Liver (tissue), 9 donors: Measurements from ENCODE around the gene SGTB. TPM values are rescaled to one million over a fixed set of nuclear protein-coding genes. Genes with fewer than 3 reads are reported as not detected.
A peak's percentile ranks its signal among the peaks of the same experiment; 100 is the strongest.

Source experiments
- DNase-seq: peaks from one replicate; pipeline ENCODE4 v3.0.0-alpha.2; 2017; ENCODE audit warnings: low spot score
- H3K27ac ChIP-seq, 2 donors: one replicate each; pipeline ENCODE4 v1.7.0; 2013; ENCODE audit warnings: inconsistent platforms in 2 of 2, low read length in 2 of 2, control low read depth in 1 of 2, low read depth in 1 of 2, mild to moderate bottlenecking in 1 of 2
- H3K27me3 ChIP-seq, 4 donors: one replicate each; pipeline versions ENCODE4 v1.6.1 to v1.7.0; 2013; ENCODE audit warnings: low read length in 3 of 4, inconsistent platforms in 1 of 4, mild to moderate bottlenecking in 1 of 4, moderate library complexity in 1 of 4; ENCODE audit not compliant: control insufficient read depth in 4 of 4, insufficient read depth in 4 of 4
- H3K36me3 ChIP-seq, 4 donors: one replicate each; pipeline versions ENCODE4 v1.6.1 to v1.7.0; 2013; ENCODE audit warnings: low read length in 3 of 4, mild to moderate bottlenecking in 3 of 4, low read depth in 1 of 4, moderate library complexity in 1 of 4; ENCODE audit not compliant: control insufficient read depth in 4 of 4, insufficient read depth in 3 of 4
- H3K4me1 ChIP-seq, 4 donors: one replicate each; pipeline versions ENCODE4 v1.6.1 to v1.7.0; 2013; ENCODE audit warnings: low read length in 3 of 4, mild to moderate bottlenecking in 3 of 4, moderate library complexity in 1 of 4; ENCODE audit not compliant: control insufficient read depth in 4 of 4, insufficient read depth in 4 of 4
- H3K4me3 ChIP-seq, 3 donors: one replicate each; pipeline versions ENCODE4 v1.6.1 to v1.7.0; 2013; ENCODE audit warnings: low read length in 3 of 3, control low read depth in 1 of 3, low read depth in 1 of 3, mild to moderate bottlenecking in 1 of 3
- H3K9ac ChIP-seq, 2 donors: one replicate each; pipeline ENCODE4 v1.7.0; 2013; ENCODE audit warnings: low read length in 2 of 2, mild to moderate bottlenecking in 2 of 2, moderate library complexity in 2 of 2, control low read depth in 1 of 2, low read depth in 1 of 2
- H3K9me3 ChIP-seq, 4 donors: one replicate each; pipeline versions ENCODE4 v1.6.1 to v1.7.0; 2013; ENCODE audit warnings: low read length in 3 of 4; ENCODE audit not compliant: control insufficient read depth in 4 of 4
- ATF3 ChIP-seq: IDR thresholded peaks from 2 replicates; pipeline ENCODE4 v1.6.1; 2016; ENCODE audit warnings: antibody characterized with exemption
- CTCF ChIP-seq: fragments of 150-350 bp; IDR thresholded peaks from 2 replicates; pipeline ENCODE4 v1.5.1; 2017; ENCODE audit warnings: improper control_type of control experiment, low read depth, low read length; ENCODE audit not compliant: missing input control
- EGR1 ChIP-seq, 2 donors: IDR thresholded peaks; 2 replicates each; pipeline ENCODE4 v1.6.1; 2016 to 2018; ENCODE audit warnings: antibody characterized with exemption in 2 of 2, low read depth in 2 of 2
- FOXA1 ChIP-seq: IDR thresholded peaks from 2 replicates; pipeline ENCODE4 v1.6.1; 2016; ENCODE audit warnings: antibody characterized with exemption
- FOXA2 ChIP-seq: IDR thresholded peaks from 2 replicates; pipeline ENCODE4 v1.6.1; 2016; ENCODE audit warnings: antibody characterized with exemption
- GABPA ChIP-seq, 2 donors: IDR thresholded peaks in 1 of 2; conservative IDR thresholded peaks in 1 of 2; 2 replicates each; pipeline ENCODE4 v1.6.1; 2016; ENCODE audit warnings: antibody characterized with exemption in 2 of 2, mild to moderate bottlenecking in 1 of 2, moderate library complexity in 1 of 2
- HNF4A ChIP-seq, 2 donors: conservative IDR thresholded peaks; 2 replicates each; pipeline ENCODE4 v1.6.1; 2016; ENCODE audit warnings: antibody characterized with exemption in 2 of 2, mild to moderate bottlenecking in 2 of 2
- HNF4G ChIP-seq: IDR thresholded peaks from 2 replicates; pipeline ENCODE4 v1.6.1; 2016; ENCODE audit warnings: antibody characterized with exemption
- JUND ChIP-seq, 2 donors: IDR thresholded peaks; 2 replicates each; pipeline ENCODE4 v1.6.1; 2016; ENCODE audit warnings: antibody characterized with exemption in 2 of 2
- MAX ChIP-seq: IDR thresholded peaks from 2 replicates; pipeline ENCODE4 v1.6.1; 2016; ENCODE audit warnings: antibody characterized with exemption
- NR2F2 ChIP-seq: IDR thresholded peaks from 2 replicates; pipeline ENCODE4 v1.6.1; 2016; ENCODE audit warnings: antibody characterized with exemption
- RAD21 ChIP-seq, 2 donors: IDR thresholded peaks; 2 replicates each; pipeline ENCODE4 v1.6.1; 2016; ENCODE audit warnings: antibody characterized with exemption in 2 of 2, mild to moderate bottlenecking in 2 of 2
- REST ChIP-seq: IDR thresholded peaks from 2 replicates; pipeline ENCODE4 v1.6.1; 2016; ENCODE audit warnings: antibody characterized with exemption, mild to moderate bottlenecking
- RXRA ChIP-seq, 2 donors: IDR thresholded peaks; 2 replicates each; pipeline ENCODE4 v1.6.1; 2017 to 2018; ENCODE audit warnings: antibody characterized with exemption in 2 of 2, mild to moderate bottlenecking in 1 of 2
- SP1 ChIP-seq: IDR thresholded peaks from 2 replicates; pipeline ENCODE4 v1.6.1; 2018; ENCODE audit warnings: antibody characterized with exemption, mild to moderate bottlenecking
- TAF1 ChIP-seq: conservative IDR thresholded peaks from 2 replicates; pipeline ENCODE4 v1.6.1; 2016; ENCODE audit warnings: antibody characterized with exemption, mild to moderate bottlenecking
- YY1 ChIP-seq: IDR thresholded peaks from 2 replicates; pipeline ENCODE4 v1.6.1; 2016; ENCODE audit warnings: antibody characterized with exemption, mild to moderate bottlenecking
- WGBS: extraction: QIAGEN DNeasy Blood & Tissue Kit; methylation state at CpG from one replicate; pipeline ENCODE4 v1.1.7; 2013; 5-methylcytosine and 5-hydroxymethylcytosine counted together
- polyA plus RNA-seq, 2 donors: library from polyadenylated mRNA; stranded (reverse) in 1 of 2; unstranded in 1 of 2; fragments of 200-250 nt in 1 of 2; fragments of >200 nt in 1 of 2; fragmentation: Nextera tagmentation in 1 of 2; extraction: Ambion mirVana in 1 of 2; gene quantifications; one replicate each; pipeline versions ENCODE4 v1.2.1 to v1.2.3, GENCODE V29; 2013 to 2015
- total RNA-seq, 2 donors: library from RNA; depleted of rRNA; stranded (reverse); fragments of >200 nt; gene quantifications; one replicate each; pipeline ENCODE4 v1.2.3, GENCODE V29; 2014
- TF ChIP-seq, protein P1 (sequence below): IDR thresholded peaks from 2 replicates; pipeline ENCODE4 v1.6.1; 2016; ENCODE audit warnings: antibody characterized with exemption
- donor health status: healthy.
- donor health status: healthy.
- donor health status: healthy.
- donor health status: healthy.
- donor health status: healthy.

Gene SGTB
- total and polyA plus RNA-seq, 4 donors = 0.79 to 3.2 (median 1.9) TPM

DNA sequence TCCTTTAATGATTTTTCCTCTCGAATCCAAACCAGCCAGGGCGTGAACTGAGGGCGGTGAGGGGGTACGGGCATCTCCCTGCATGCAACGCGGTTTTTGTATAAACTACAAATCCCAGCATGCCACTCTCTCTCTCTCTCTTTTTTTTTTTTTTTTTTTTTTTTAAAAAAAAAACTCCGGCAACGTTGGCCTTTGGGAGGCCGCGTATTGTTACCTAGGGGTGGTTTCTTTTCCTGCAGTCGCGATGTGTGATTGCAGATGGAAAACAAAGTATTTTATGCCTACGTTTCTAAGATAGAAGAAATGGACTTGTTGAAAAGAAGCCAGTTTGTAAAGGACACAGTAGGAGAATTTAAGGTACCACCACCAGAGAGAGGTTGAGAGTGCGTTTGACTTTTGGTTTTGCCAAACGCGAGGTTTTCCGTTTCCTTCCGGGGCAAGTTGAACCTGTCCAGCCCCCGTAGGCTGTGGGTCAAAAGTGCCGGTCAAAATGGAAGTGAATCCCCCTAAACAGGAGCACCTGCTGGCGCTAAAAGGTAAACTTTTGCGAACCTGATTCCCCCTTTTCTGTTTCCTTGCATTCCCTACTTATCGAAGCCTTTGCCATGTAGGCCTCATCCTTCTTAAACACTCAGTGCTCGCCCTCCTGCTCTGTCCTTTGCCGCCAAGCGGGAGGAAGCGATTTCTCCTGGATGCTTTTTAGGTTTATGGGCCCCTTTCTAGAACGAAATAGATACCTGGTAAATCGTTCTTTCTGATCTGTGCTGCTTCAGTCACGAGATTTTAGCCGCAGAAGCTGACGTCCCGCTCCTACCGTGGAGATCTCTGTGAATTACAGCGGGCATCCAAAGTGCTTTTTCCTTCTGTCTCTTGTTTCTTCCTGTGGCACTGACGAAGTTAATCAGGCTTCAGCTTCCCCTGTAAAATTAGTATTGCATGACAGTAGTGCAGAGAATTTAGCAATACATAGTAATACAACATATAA lies 97.0 kb downstream of the SGTB start, which contains the start of the genes SHLD3 and TRAPPC13:
Gene SHLD3 (plus strand): TSS at position 457 of the 985 bp plus-strand sequence. CDS start 4,561 bp downstream, outside the sequence.
Gene TRAPPC13 (plus strand): TSS at position 457 of the 985 bp plus-strand sequence. CDS start 34 bp downstream, at position 491.
- Histone ChIP-seq H3K9me3 (no peaks in the 10 kb centered on the region), H3K4me3 (peak within 1 kb of the TSS; percentile 75 to 99 (median 99)), H3K27me3 (no peaks in the 10 kb centered on the region), H3K4me1 (peaks cover 9 to 29% (median 23%) of the 10 kb centered on the region in 4 donors), H3K9ac (peak within 1 kb of the TSS; percentile 90 to 97), H3K36me3 (peaks cover 0 to 7% (median 2%) of the 10 kb centered on the region in 4 donors), H3K27ac (peak within 1 kb of the TSS; percentile 88 to 92)
- DNase-seq = peak; percentile 78
- no peak for TF ChIP-seq HNF4G
- TF ChIP-seq RAD21 (IDR thresholded peaks at IDR 0.05) = no peak
- TF ChIP-seq GABPA (IDR thresholded peaks at IDR 0.05 in 1 of 2, conservative IDR thresholded peaks at IDR 0.05 in 1 of 2) = peak; percentile 87 to 93
- TF ChIP-seq CTCF = peak; percentile 1
- TF ChIP-seq SP1 = no peak
- TF ChIP-seq, protein P1, sequence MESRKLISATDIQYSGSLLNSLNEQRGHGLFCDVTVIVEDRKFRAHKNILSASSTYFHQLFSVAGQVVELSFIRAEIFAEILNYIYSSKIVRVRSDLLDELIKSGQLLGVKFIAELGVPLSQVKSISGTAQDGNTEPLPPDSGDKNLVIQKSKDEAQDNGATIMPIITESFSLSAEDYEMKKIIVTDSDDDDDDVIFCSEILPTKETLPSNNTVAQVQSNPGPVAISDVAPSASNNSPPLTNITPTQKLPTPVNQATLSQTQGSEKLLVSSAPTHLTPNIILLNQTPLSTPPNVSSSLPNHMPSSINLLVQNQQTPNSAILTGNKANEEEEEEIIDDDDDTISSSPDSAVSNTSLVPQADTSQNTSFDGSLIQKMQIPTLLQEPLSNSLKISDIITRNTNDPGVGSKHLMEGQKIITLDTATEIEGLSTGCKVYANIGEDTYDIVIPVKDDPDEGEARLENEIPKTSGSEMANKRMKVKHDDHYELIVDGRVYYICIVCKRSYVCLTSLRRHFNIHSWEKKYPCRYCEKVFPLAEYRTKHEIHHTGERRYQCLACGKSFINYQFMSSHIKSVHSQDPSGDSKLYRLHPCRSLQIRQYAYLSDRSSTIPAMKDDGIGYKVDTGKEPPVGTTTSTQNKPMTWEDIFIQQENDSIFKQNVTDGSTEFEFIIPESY = peak; percentile 91
- TF ChIP-seq FOXA1 = no peak
- TF ChIP-seq NR2F2 = peak; percentile 95
- peak in 1 of 2 donors; percentile 35 for TF ChIP-seq HNF4A (conservative IDR thresholded peaks at IDR 0.05)
- no peak for TF ChIP-seq FOXA2
- TF ChIP-seq JUND (IDR thresholded peaks at IDR 0.05) = peak in 1 of 2 donors; percentile 23
- TF ChIP-seq REST = no peak
- TF ChIP-seq TAF1 = no peak
- peak in 1 of 2 donors; percentile 28 for TF ChIP-seq EGR1 (IDR thresholded peaks at IDR 0.05; ENCODE audit: low read depth in 2 of 2)
- peak; percentile 96 for TF ChIP-seq YY1
- peak in 1 of 2 donors; percentile 34 for TF ChIP-seq RXRA (IDR thresholded peaks at IDR 0.05)
- TF ChIP-seq ATF3 = no peak
- TF ChIP-seq MAX = peak; percentile 54
- WGBS = under 1% methylated on average over 36 of the region's 36 CpGs
